ENCODE data around the gene GOLT1A. TPM values are rescaled to one million over a fixed set of nuclear protein-coding genes. Genes with fewer than 3 reads are reported as not detected.

GOLT1A gene
- polyA plus RNA-seq, 1 donor from 2014 or later, result not detected

DNA sequence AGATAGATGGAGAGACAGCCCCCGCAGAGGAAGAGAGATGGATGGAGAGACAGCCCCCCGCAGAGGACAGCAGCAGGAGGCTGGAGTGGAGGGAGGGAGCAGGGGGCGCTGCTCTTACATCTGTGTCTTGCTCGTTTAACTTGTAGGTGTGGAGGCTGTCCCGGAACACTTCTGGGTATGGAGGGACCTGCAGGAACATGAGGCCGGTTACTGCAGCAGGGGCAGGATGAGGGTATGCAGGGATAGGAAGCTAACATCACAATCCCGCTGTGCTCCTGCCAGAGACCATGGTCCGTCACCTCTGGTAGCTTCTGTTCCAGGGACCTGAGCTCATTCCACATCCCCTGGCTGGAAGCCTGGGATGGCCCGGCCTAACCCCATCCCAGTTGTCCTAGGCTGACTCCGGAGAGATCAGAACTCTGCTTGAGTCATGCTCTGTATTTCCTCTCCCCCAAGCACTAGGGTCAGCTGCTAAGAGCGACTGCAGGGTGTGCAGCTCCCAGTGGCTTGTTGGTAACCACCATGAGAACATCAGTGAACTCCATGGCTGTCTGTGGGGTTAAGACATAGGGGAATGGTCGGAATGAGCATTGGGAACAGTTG lies 36.7 kb upstream of the GOLT1A start:
- Histone ChIP-seq H3K4me2 (ENCODE audit: low read length) (no peak overlapping the region), H4K20me1 (ENCODE audit: insufficient read depth) (no peaks in the 10 kb centered on the region), H3K9me3 (ENCODE audit: low read length) (no peaks in the 10 kb centered on the region), H3K9me2 (ENCODE audit: insufficient read depth, low read length) (no peaks in the 10 kb centered on the region), H3K9ac (ENCODE audit: low read length) (no peak overlapping the region), H3K79me2 (replicated peaks; ENCODE audit: insufficient read depth, low read length) (no peaks in the 10 kb centered on the region), H3K36me3 (ENCODE audit: insufficient read depth, low read length) (peaks cover 12% of the 10 kb centered on the region), H3K27me3 (ENCODE audit: insufficient read depth, low read depth, low read length) (no peaks in the 10 kb centered on the region), H3F3A (ENCODE audit: insufficient read depth, low read length, poor library complexity, severe bottlenecking) (no peaks in the 10 kb centered on the region), H3K27ac (ENCODE audit: low read length) (no peak overlapping the region), H3K4me3 (ENCODE audit: low read length) (no peak overlapping the region), H2AFZ (ENCODE audit: low read depth, low read length) (no peak overlapping the region)
- TF ChIP-seq, protein P1, sequence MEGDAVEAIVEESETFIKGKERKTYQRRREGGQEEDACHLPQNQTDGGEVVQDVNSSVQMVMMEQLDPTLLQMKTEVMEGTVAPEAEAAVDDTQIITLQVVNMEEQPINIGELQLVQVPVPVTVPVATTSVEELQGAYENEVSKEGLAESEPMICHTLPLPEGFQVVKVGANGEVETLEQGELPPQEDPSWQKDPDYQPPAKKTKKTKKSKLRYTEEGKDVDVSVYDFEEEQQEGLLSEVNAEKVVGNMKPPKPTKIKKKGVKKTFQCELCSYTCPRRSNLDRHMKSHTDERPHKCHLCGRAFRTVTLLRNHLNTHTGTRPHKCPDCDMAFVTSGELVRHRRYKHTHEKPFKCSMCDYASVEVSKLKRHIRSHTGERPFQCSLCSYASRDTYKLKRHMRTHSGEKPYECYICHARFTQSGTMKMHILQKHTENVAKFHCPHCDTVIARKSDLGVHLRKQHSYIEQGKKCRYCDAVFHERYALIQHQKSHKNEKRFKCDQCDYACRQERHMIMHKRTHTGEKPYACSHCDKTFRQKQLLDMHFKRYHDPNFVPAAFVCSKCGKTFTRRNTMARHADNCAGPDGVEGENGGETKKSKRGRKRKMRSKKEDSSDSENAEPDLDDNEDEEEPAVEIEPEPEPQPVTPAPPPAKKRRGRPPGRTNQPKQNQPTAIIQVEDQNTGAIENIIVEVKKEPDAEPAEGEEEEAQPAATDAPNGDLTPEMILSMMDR (IDR thresholded peaks at IDR 0.05; ENCODE audit: poor library complexity, severe bottlenecking), result no peak
- TF ChIP-seq, protein P2, sequence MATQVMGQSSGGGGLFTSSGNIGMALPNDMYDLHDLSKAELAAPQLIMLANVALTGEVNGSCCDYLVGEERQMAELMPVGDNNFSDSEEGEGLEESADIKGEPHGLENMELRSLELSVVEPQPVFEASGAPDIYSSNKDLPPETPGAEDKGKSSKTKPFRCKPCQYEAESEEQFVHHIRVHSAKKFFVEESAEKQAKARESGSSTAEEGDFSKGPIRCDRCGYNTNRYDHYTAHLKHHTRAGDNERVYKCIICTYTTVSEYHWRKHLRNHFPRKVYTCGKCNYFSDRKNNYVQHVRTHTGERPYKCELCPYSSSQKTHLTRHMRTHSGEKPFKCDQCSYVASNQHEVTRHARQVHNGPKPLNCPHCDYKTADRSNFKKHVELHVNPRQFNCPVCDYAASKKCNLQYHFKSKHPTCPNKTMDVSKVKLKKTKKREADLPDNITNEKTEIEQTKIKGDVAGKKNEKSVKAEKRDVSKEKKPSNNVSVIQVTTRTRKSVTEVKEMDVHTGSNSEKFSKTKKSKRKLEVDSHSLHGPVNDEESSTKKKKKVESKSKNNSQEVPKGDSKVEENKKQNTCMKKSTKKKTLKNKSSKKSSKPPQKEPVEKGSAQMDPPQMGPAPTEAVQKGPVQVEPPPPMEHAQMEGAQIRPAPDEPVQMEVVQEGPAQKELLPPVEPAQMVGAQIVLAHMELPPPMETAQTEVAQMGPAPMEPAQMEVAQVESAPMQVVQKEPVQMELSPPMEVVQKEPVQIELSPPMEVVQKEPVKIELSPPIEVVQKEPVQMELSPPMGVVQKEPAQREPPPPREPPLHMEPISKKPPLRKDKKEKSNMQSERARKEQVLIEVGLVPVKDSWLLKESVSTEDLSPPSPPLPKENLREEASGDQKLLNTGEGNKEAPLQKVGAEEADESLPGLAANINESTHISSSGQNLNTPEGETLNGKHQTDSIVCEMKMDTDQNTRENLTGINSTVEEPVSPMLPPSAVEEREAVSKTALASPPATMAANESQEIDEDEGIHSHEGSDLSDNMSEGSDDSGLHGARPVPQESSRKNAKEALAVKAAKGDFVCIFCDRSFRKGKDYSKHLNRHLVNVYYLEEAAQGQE (IDR thresholded peaks at IDR 0.05; ENCODE audit: borderline replicate concordance), result no peak
- TF ChIP-seq EZH2 (IDR thresholded peaks at IDR 0.05; ENCODE audit: borderline replicate concordance, insufficient read depth, low read length, poor library complexity, severe bottlenecking), result no peak
- TF ChIP-seq RAD21 (conservative IDR thresholded peaks at IDR 0.05), result no peak
- no peak for TF ChIP-seq SMC3 (conservative IDR thresholded peaks at IDR 0.05; ENCODE audit: poor library complexity)
- no peak for TF ChIP-seq POLR2AphosphoS5 (IDR thresholded peaks at IDR 0.05)
- no peak for TF ChIP-seq TAF1 (IDR thresholded peaks at IDR 0.05; ENCODE audit: low read depth)
- TF ChIP-seq EP300 (conservative IDR thresholded peaks at IDR 0.05; ENCODE audit: poor library complexity, severe bottlenecking), result no peak
- TF ChIP-seq MXI1 (conservative IDR thresholded peaks at IDR 0.05; ENCODE audit: poor library complexity, severe bottlenecking), result no peak

DNA sequence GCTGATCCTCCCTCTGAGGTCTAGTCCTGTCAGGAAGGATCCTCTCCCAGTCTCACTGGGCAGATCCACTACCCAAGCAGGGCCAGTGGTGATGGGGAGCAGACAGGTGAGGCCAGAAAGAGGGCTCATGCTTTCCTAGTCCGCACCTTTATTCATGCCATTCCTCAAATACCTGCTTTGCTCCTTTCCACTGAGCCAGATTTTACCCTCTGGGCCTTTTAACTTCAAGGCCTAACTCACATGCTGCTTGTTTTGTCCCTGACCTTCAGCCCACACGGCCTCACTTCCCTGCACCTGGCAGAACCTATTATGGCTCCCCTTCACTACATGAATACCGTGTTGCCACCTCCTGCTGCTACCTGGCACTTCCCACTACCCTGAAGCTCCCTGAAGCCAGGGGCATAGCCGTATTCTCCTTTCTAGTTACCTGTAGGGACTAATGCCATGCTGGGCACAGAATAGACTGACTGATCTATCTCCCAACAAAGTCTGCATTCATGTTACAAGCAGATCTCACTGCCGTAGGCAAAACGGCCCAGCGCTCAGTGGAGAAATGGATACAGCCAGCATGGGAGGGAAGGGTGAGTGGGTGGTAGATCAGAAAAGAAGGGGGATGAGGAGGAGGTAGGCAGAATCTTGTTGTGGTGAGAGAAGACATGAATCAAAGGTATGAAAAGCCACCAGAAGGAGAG lies 36.1 kb upstream of the GOLT1A start:
- H3F3A ChIP-seq (ENCODE audit: insufficient read depth, low read length, poor library complexity, severe bottlenecking), result no peaks in the 10 kb centered on the region
- no peak overlapping the region for H2AFZ ChIP-seq (ENCODE audit: low read depth, low read length)
- peaks cover 12% of the 10 kb centered on the region for H3K36me3 ChIP-seq (ENCODE audit: insufficient read depth, low read length)
- TF ChIP-seq TAF1 (IDR thresholded peaks at IDR 0.05; ENCODE audit: low read depth) (no peak), MXI1 (conservative IDR thresholded peaks at IDR 0.05; ENCODE audit: poor library complexity, severe bottlenecking) (no peak), POLR2AphosphoS5 (IDR thresholded peaks at IDR 0.05) (no peak), EZH2 (IDR thresholded peaks at IDR 0.05; ENCODE audit: borderline replicate concordance, insufficient read depth, low read length, poor library complexity, severe bottlenecking) (no peak), EP300 (conservative IDR thresholded peaks at IDR 0.05; ENCODE audit: poor library complexity, severe bottlenecking) (no peak)
- TF ChIP-seq, protein P1 (IDR thresholded peaks at IDR 0.05; ENCODE audit: poor library complexity, severe bottlenecking), result no peak
- no peaks in the 10 kb centered on the region for H3K9me2 ChIP-seq (ENCODE audit: insufficient read depth, low read length)
- no peak overlapping the region for H3K4me2 ChIP-seq (ENCODE audit: low read length)
- no peaks in the 10 kb centered on the region for H3K79me2 ChIP-seq (replicated peaks; ENCODE audit: insufficient read depth, low read length)
- no peaks in the 10 kb centered on the region for H3K9me3 ChIP-seq (ENCODE audit: low read length)
- H3K9ac ChIP-seq (ENCODE audit: low read length), result no peak overlapping the region
- no peak overlapping the region for H3K4me3 ChIP-seq (ENCODE audit: low read length)
- no peak overlapping the region for H3K27ac ChIP-seq (ENCODE audit: low read length)
- no peaks in the 10 kb centered on the region for H4K20me1 ChIP-seq (ENCODE audit: insufficient read depth)
- H3K27me3 ChIP-seq (ENCODE audit: insufficient read depth, low read depth, low read length), result no peaks in the 10 kb centered on the region

Data from neural cell (in vitro differentiated cells).